Fibroblast of the aortic adventitia (primary cell): ENCODE measurements around the gene REEP6. TPM values are rescaled to one million over a fixed set of nuclear protein-coding genes. Genes with fewer than 3 reads are reported as not detected.
"Not testable (repeated sequence)": the region's sequence is repeated elsewhere in the genome, so short reads cannot be mapped to it uniquely, and the experiment has no call there.

Experiments
- DNase-seq: peaks from one replicate; pipeline ENCODE4 v3.0.0-alpha.2; 2010; ENCODE audit warnings: low read depth
- H3K4me3 ChIP-seq: 2 replicates; pipeline ENCODE4 v1.5.1; 2011; ENCODE audit warnings: low read depth, mild to moderate bottlenecking, control low read depth, low read length, moderate library complexity
- CTCF ChIP-seq: IDR thresholded peaks from 2 replicates; pipeline ENCODE4 v1.5.1; 2011; ENCODE audit warnings: mild to moderate bottlenecking, low read length, control low read depth, inconsistent platforms; ENCODE audit not compliant: insufficient read depth
- total RNA-seq: library from RNA; depleted of rRNA; stranded (reverse); fragments of >200 nt; gene quantifications from 2 replicates; pipeline ENCODE4 v1.2.3, GENCODE V29; 2012; ENCODE audit warnings: low replicate concordance

The REEP6 gene
- total RNA-seq, 1 donor = 2.8 TPM

GRCh38 chr19:1534972-1535371 lies 44.0 kb downstream of the REEP6 start:
- TF ChIP-seq CTCF = no peak
- H3K4me3 ChIP-seq = no peak overlapping the region
- no peak for DNase-seq

- DNase-seq, H3K4me3 ChIP-seq: not testable (repeated sequence)
Observed at GRCh38 chr19:1535699-1536098, 44.7 kb downstream of the REEP6 start.

GRCh38 chr19:1538978-1539377 lies 48.0 kb downstream of the REEP6 start:
- DNase-seq = no peak
- no peak overlapping the region for H3K4me3 ChIP-seq
- TF ChIP-seq CTCF = no peak

- not testable (repeated sequence) for DNase-seq, H3K4me3 ChIP-seq
Observed at GRCh38 chr19:1539749-1540148, 48.8 kb downstream of the REEP6 start.

GRCh38 chr19:1540365-1540925 lies 49.5 kb downstream of the REEP6 start:
- TF ChIP-seq CTCF = no peak
- H3K4me3 ChIP-seq = no peak overlapping the region
- DNase-seq = peak; percentile 2

Other genes with a start within 250 kb of the REEP6 start
- 15.7 and 55.6 TPM in 2 replicates for gene ATP5F1D, start 249.4 kb upstream of the REEP6 start, total RNA-seq
- 23.2 and 32.5 TPM in 2 replicates for gene MIDN, start 242.6 kb upstream of the REEP6 start, total RNA-seq
- 245 and 776 TPM in 2 replicates for gene CIRBP, start 221.8 kb upstream of the REEP6 start, total RNA-seq
- gene FAM174C, start 215.7 kb upstream of the REEP6 start, total RNA-seq = 25.2 and 123 TPM in 2 replicates
- not detected in 2 replicates for gene EFNA2, start 205.3 kb upstream of the REEP6 start, total RNA-seq
- 14.6 and 40.7 TPM in 2 replicates for gene NDUFS7, start 107.3 kb upstream of the REEP6 start, total RNA-seq
- 8.8 and 40.6 TPM in 2 replicates for gene GAMT, start 89.6 kb upstream of the REEP6 start, total RNA-seq
- gene DAZAP1, start 83.6 kb upstream of the REEP6 start, total RNA-seq = 17.3 and 43.8 TPM in 2 replicates
- gene RPS15, start 52.8 kb upstream of the REEP6 start, total RNA-seq = 567 and 712 TPM in 2 replicates
- 0.27 and 0.57 TPM in 2 replicates for gene APC2, start 41.1 kb upstream of the REEP6 start, total RNA-seq
- gene C19orf25, start 12.0 kb upstream of the REEP6 start, total RNA-seq = 13.2 and 26.8 TPM in 2 replicates
- gene PCSK4, start 831 bp upstream of the REEP6 start, total RNA-seq = 0.25 and 2.2 TPM in 2 replicates
- 1.2 and 4.2 TPM in 2 replicates for gene ADAMTSL5, start 21.8 kb downstream of the REEP6 start, total RNA-seq
- gene PLK5, start 32.9 kb downstream of the REEP6 start, total RNA-seq = not detected in 2 replicates
- gene MEX3D, start 77.1 kb downstream of the REEP6 start, total RNA-seq = 19.0 and 27.6 TPM in 2 replicates
- gene MBD3, start 101.7 kb downstream of the REEP6 start, total RNA-seq = 66.3 and 77.3 TPM in 2 replicates
- gene UQCR11, start 114.3 kb downstream of the REEP6 start, total RNA-seq = 28.9 and 37.6 TPM in 2 replicates
- gene TCF3, start 161.4 kb downstream of the REEP6 start, total RNA-seq = 27.0 and 74.2 TPM in 2 replicates